NCI-H1417 treated with DMSO at 0.1 percent for 48 hours (cell line): ENCODE data around the gene HYAL2.
"Not testable (repeated sequence)": the region's sequence is repeated elsewhere in the genome, so short reads cannot be mapped to it uniquely, and the experiment has no call there.

Experiments
- DNase-seq: peaks from one replicate; lab custom pipeline; 2025; lab: John Stamatoyannopoulos, UW

HYAL2 gene

GRCh38 chr3:50290161-50290641 lies 32.3 kb downstream of the HYAL2 start:
- DNase-seq: no peak

DNA sequence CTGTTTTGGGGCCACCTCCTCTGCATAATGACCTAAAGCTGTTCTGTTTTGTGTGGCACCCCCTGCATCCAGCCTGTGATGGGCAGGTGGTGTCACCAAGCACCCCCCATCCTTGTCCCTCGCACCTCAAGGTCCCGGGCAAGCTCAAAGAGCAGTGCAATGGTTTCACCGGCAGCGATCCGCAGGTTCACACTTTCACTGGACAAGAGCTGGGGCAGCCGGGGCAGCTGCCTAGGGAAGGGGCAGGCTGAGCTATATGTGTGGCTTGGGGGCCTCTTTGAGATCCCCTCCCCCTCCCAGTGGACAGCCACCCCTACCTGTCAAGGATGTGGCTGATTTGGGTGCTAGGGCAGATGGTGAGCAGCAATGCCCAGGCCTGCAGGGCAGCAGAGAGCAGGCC lies 33.4 kb downstream of the HYAL2 start:
- no peak for DNase-seq

DNA sequence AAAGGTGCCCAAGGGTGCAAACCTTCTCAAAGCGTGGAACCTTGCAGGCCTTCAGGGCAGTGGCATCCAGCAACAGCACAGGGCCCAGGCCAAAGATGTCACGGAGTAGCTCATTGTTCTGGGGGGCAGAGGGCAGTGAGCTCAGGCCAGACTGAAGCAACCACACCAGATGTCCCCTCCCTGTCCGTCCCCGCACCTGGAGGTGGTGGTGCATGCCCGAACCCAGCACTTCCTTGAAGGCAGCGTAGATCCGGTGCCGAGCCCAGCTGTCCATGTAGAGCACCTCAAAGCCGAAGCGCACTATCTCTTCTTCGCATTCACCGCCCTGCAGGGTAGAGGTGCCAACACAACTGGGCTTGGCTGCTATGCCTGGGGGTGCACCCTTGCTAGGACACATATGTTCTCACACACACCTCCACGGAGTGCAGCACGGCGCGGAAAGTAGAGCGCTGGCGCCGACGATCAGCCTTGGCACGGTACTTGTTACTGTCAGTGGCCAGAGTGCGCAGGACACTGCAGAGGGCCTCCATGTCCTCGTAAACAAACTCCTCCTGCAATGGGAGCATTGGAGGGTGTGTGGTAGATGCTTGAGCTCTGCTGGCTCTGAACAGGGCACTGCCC lies 34.0 kb downstream of the HYAL2 start:
- no peak for DNase-seq

- no peak for DNase-seq
Observed at GRCh38 chr3:50287262-50287661, 35.3 kb downstream of the HYAL2 start.

DNA sequence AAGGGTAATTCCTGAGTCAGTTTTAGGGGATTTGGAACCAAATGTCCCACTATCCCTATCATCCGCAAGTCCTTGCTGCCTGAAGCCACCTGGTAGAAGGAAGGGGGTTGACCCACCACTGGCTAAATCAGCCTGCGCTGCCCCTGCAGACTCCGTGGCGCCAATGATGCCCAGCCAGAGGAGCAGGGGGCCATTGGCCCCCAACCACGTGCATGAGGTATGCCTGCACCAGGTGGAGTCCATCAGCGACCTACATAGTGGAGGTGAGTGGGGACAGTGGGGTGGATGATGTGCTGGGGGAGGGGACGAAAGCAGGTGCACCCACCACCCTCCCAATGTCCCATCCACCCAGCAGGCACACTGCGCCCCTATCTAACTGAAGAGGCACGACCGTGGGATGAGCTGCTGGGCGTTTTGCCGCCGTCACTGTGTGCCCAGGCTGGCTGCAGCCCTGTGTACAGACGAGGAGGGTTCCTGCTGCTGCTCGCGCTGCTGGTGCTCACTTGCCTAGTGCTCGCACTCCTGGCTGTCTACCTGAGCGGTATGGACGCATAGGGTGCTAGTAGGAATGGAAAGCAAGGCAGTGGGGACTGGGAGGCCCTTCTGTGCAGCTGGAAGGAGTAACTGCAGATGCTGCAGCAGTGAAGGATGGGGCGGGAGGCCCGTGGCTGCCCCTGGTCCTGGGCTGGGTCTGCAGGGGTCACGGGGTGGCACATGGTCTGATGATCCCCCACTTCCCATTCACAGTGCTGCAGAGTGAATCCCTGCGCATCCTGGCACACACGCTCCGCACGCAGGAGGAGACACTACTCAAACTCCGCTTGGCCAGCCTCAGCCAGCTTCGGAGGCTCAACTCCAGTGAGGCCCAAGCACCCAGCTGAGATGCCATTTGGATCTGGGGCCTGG lies 36.0 kb downstream of the HYAL2 start:
- no peak for DNase-seq

DNA sequence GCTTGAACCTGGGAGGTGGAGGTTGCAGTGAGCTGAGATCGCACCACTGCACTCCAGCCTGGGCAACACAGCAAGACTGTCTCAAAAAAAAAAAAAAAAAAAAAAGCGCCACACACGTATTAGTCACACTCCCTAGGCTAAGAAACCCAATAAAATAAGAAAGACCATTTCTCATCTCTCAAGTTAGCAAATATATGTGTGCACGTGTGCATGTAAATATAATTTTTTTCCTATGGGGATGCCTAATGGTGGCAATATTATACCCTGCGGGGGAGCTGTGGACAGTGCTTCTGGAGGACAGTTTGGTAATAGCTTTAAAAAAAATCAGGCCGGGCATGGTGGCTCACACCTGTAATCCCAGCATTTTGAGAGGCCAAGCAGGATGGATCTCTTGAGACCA lies 38.4 kb downstream of the HYAL2 start:
- DNase-seq: not testable (repeated sequence)

- no peak for DNase-seq
Observed at GRCh38 chr3:50279255-50280016, 43.1 kb downstream of the HYAL2 start.

DNA sequence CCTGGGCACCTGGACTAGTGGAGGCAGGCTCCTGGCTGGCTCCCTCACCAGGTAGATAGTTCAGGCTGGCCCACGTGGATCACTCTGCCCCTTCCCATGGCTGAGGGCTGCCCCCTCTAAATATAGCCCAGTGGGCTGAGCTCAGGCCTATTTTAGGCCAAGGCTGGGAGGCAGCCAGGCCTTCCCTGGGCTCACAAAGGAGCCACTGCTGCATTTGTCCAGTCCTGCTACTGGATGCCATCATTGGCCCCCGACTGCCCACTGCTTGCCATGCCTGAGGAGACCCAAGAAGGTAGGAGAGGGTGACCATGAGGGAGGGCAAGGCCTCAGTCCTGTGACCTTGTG lies 43.7 kb downstream of the HYAL2 start, which contains the start of gene LSMEM2:
TSS of gene LSMEM2 (plus strand) at position 208 of the 345 bp plus-strand sequence. CDS start at position 235, 27 bp downstream.
- no peak for DNase-seq

- DNase-seq: no peak
Observed at GRCh38 chr3:50278123-50278879, 44.2 kb downstream of the HYAL2 start.

DNA sequence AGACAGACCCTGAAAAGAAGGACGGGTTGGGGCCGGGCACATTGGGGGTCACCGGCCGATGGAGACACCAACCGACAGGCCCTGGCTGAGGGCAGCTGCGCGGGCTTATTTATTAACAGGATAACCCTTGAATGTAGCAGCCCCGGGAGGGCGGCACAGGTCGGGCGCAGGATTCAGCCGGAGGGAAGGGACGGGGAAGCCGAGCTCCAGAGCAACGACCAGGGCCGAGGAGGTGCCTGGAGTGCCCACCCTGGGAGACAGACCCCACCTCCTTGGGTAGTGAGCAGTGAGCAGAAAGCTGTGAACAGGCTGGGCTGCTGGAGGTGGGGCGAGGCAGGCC lies 45.8 kb downstream of the HYAL2 start:
- no peak for DNase-seq

DNA sequence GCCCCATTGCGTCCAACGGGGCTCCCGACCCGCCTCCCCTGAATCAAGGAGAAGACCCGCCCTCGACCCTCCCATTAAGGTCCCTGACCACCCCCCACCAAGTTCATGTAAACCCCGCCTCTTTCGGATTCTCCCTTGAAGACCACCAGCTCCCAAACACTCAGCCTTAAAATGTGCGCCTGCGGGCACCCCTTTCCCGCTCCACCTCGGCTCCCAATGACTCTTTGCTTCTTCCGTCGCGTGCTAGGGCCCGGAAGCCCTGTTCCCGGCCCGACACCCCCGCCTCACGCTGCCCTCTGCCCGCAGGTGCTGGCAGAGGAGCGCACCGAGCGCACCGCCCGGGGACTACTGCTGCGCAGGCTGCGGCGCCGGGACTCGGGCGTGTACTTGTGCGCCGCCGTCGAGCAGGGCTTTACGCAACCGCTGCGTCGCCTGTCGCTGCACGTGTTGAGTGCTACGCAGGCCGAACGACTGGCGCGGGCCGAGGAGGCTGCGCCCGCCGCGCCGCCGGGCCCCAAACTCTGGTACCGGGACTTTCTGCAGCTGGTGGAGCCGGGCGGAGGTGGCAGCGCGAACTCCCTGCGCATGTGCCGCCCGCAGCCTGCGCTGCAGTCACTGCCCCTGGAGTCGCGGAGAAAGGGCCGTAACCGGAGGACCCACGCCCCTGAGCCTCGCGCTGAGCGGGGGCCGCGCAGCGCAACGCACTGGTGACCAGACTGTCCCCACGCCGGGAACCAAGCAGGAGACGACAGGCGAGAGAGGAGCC lies 46.4 kb downstream of the HYAL2 start:
- no peak for DNase-seq

DNA sequence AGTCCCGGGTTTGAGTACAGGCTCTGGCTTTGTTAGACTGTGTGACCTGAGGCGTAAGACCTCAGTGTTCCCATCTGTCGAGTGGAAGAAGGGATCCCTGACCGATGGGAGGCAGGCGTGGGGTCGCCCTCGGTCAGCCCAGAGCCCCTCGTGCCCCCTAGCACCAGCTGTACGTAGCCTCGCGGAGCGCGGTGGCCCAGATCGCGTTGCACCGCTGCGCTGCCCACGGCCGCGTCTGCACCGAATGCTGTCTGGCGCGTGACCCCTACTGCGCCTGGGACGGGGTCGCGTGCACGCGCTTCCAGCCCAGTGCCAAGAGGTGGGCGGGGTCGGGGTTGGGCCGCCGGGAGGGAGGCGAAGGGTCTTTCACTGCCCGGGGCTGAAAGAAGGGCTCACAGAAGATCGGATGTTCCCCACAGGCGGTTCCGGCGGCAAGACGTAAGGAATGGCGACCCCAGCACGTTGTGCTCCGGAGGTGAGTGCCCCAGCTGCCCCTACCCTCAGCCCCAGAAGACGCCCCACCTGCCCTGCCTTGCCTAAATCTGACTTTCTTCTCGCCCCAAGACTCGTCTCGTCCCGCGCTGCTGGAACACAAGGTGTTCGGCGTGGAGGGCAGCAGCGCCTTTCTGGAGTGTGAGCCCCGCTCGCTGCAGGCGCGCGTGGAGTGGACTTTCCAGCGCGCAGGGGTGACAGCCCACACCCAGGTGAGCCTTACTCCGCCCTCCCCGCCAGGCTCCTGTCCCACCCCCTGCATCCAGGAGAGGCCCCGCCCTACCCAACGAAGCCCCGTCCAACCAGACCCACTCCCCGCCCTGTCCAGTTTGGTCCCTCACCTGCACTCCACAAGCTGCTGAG lies 47.2 kb downstream of the HYAL2 start:
- DNase-seq: no peak

GRCh38 chr3:50274371-50275104 lies 48.0 kb downstream of the HYAL2 start:
- DNase-seq: no peak

GRCh38 chr3:50273689-50274065 lies 48.9 kb downstream of the HYAL2 start:
- no peak for DNase-seq

GRCh38 chr3:50272911-50273688 lies 49.4 kb downstream of the HYAL2 start:
- DNase-seq: no peak

DNA sequence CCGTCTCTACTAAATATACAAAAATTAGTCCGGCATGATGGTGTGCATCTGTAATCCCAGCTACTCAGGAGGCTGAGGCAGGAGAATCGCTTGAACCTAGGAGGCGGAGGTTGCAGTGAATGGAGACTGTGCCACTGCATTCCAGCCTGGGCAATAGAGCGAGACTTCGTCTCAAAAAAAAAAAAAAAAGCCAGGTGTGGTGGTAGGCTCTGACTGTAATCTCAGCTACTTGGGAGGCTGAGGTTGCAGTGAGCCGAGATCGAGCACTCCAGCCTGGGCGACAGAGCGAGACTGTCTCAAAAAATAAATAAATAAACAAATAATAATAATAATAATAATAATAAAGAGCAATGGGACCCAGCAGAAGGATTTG lies 50.0 kb downstream of the HYAL2 start:
- not testable (repeated sequence) for DNase-seq

DNA sequence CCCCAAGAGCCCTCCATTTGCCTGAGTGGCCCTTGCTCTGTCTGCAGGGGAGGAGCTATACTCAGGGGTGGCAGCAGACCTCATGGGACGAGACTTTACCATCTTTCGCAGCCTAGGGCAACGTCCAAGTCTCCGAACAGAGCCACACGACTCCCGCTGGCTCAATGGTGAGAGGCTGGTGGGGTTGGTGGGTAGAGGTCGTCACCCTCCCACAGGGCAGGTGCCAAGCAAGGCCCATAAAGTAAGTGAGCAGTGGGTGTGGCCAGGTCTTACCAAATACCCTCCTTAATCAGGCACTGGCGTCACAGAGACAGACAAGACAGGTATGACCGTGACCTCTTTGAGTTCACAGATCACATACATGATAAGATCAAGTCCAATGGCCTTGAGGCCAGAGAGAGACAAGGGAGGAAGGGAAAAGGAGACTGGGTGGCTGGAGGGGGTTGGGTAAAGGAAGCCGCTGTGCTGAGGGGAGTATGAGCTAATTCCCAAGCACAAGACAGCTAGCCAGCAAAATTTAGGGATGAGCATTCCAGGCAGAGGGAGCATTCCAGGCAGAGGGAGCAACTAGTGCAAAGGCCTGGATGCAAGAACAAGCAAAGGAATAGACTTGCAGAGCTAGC lies 51.1 kb downstream of the HYAL2 start:
- no peak for DNase-seq
